ENCODE results near the gene F11R. TPM values are rescaled to one million over a fixed set of nuclear protein-coding genes. Genes with fewer than 3 reads are reported as not detected.
"Not testable (repeated sequence)": the region's sequence is repeated elsewhere in the genome, so short reads cannot be mapped to it uniquely, and the experiment has no call there.

Gene F11R
- total RNA-seq, 1 donor from 2014 or later: 9.8 TPM

- intact Hi-C loops (cut with DNase I): loop anchor here (5.0 to 10.0 kb wide), 2 partner anchors 156 to 269 kb away; no protein-coding TSS in a partner anchor
- no peak for ATAC-seq
- DNase-seq (ENCODE audit: missing footprints): no peak
Measured at GRCh38 chr1:160993544-160994193, 27.3 kb downstream of the F11R start.

DNA sequence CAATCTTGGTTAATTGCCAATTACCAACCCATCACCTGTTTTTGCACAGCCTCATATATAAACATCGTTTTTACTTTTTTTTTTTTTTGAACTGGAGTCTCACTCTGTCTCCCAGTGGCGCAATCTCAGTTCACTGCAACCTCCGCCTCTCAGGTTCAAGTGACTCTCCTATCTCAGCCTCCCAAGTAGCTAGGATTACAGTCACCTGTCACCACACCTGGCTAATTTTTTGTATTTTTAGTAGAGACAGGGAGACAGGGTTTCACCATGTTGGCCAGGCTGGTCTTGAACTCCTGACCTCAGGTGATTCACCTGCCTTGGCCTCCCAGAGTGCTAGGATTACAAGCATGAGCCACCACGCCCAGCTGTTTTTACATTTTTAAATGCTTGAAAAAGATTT lies 28.9 kb downstream of the F11R start:
- DNase-seq (ENCODE audit: missing footprints); ATAC-seq: not testable (repeated sequence)
- intact Hi-C loops (cut with DNase I): loop anchor here (5.0 to 10.0 kb wide), 2 partner anchors 155 to 267 kb away; no protein-coding TSS in a partner anchor

DNA sequence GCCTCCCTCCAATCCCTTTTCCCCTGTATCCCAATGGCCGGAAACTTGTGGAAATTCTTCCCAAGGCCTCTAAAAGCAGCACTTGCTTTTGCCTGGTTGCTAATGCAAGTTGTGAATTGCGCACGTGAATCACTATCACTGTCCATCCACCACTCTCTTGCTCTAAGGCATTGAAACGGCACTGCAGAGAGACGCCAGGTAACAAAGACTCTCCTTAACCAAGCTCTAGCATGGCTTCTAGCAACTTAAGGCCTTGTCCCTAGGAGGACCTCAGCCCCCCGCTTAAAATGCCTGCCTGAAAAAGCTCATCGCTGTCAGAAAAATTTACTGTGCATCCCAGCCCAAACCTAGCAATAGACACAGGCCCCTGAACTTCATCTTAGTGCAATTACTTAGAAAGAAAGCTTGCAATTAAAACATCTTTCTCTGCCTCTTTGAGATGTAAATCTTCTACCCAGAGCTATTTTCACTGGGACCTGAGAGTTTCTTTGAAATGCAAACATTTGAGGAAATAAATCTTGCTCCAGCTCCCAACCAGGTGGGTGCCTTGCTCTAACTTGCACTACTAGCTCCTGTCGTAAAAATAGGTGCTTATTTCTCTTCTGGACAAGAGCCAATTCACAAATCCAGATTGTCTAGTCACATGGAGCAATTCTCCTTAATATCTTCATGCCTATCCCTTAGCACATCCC lies 33.4 kb downstream of the F11R start:
- ATAC-seq: no peak
- intact Hi-C loops (cut with DNase I): no loop called here

DNA sequence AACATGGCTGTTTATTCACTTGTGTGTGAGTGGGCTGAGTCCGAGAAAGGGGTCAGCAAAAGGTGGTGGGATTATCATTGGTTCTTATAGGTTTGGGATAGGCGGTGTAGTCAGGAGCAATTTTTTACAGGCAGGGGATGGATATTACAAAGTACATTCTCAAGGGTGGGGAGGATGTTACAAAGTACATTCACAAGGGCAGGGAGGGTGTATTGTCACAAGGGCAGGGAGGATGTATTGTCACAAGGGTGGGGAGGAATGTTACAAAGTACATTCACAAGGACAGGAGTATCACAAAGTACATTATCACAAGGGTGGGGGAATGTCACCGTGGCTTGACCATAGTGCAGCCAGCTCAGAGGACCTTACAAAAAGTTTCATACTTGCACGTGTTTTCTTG lies 35.2 kb downstream of the F11R start:
- DNase-seq (ENCODE audit: missing footprints): no peak
- no peak for ATAC-seq
- intact Hi-C loops (cut with DNase I): no loop called here

More for the DNA sequence above, 33.4 kb downstream of the F11R start:
- no peak for DNase-seq (ENCODE audit: missing footprints)

DNA sequence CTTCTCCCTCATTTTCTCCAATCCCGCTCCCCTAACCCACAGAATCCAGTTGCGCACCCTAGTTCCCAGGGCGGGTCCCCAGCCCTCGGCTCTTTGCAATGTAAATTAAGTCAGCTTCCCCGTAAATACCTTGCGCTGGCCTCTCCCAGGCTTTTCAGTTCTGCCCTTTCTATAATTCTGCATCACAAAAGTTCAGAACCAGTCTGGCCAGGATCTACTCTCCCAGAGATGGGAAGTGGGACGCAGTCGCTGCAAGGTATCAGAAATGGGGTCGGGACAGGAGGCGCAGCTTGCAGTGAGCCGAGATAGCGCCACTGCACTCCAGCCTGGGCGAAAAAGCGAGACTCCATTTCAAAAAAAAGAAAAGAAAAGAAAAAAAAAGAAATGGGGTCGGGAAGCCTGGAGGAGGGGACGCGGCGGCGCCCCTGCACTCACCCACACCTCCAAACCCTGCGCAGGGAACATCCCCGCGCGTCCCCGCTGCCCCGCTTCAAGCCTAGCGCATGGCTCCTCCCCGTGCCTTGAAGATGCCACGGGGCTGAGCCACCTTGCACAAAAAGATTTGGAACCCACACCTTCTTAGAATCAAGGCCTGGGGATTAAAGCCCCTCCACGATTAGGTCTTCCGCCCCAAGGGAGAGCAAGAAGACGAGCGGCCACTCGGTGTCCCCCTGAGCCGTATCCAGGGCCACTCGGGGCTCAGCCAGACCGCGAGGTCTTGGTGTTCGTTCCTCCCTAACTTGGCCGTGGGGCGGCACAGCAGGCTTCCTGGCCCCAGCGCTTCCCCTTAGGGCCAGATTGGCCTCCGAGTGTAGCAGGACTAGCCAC lies 39.2 kb downstream of the F11R start:
- ATAC-seq (no peak), DNase-seq (ENCODE audit: missing footprints) (no peak)
- intact Hi-C loops (cut with DNase I): no loop called here

- DNase-seq (ENCODE audit: missing footprints) (no peak), ATAC-seq (no peak)
- intact Hi-C loops (cut with DNase I): no loop called here
Measured at GRCh38 chr1:160979286-160979685, 41.7 kb downstream of the F11R start.

GRCh38 chr1:160978510-160978927 lies 42.4 kb downstream of the F11R start:
- intact Hi-C loops (cut with DNase I): no loop called here
- DNase-seq (ENCODE audit: missing footprints): no peak

DNA sequence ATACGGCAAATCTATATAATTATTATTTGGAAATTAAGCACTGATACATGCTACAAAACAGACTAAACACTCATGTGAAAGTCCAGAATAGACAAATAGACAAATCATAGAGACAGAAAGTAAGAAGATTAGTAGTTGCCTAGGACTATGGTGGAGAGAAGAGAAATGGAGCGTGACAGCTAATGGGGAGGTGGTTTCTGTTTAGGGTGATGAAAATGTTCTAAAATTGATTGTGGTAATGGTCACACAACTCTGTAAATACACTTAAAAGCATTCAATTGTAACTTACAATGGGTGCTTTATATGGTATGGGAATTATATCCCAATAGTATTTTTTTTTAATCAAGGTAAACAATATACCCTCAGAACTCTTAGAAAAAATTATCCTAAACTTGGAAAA lies 45.9 kb downstream of the F11R start:
- DNase-seq (ENCODE audit: missing footprints) (no peak), ATAC-seq (no peak)
- intact Hi-C loops (cut with DNase I): no loop called here

More at GRCh38 chr1:160978510-160978927, 42.4 kb downstream of the F11R start:
- no peak for ATAC-seq

DNA sequence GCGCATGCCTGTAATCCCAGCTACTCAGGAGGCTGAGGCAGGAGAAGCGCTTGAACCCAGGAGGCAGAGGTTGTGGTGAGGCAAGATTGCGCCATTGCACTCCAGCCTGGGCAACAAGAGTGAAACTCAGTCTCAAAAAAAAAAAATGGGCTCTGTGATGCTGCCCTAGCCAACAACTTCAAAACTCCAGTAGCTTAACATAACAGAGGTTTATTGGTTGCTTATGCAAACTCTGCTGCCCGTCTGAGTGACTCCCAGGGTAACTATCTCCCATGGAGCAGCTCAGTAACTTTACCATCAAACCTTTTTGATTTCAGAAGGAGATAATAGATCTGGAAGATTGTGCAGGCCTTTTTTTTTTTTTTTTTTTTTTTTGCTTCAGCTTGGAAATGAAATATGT lies 47.5 kb downstream of the F11R start:
- no peak for DNase-seq (ENCODE audit: missing footprints)
- no peak for ATAC-seq
- intact Hi-C loops (cut with DNase I): no loop called here

DNA sequence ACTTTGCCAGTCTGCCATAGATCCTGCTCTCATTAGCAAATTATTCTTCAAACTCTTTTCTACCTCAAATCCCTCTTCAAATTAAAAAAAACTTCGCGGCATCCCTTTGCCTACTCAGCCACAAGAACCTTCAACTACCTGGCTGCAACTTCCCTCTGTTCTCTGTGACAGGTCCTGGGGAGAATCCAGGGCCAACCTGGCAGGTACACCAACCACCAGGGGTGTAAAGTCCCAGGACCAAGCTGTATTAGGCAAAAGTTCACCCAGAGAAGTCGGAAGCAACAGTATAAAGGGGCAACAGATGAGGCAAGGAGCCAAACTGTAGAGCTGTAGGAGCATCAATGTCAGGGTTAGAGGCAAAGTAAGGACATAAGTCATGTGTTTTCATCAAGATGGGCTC lies 48.0 kb downstream of the F11R start:
- DNase-seq (ENCODE audit: missing footprints) (no peak), ATAC-seq (no peak)
- intact Hi-C loops (cut with DNase I): no loop called here

DNA sequence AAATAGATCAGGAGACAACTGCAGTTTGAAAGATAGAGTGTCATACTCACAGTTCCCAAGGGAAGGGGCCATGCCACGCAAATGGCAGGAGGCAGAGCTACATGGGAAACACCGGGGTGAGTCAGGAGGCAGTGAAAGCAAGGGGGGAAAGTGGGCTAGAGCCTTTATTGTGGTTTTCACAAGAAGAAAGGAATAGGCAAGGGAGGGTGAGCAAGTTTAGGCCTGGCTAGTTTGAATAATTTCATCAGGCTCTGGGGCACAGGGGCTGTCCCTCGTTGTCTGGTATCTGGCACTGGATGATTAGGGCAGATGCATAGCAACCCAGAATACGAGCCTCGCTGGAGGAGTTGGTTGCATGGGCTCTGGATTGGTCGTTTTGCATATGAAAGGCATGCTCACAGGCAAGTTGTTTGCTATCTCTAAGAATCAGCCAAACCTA lies 49.3 kb downstream of the F11R start:
- no peak for ATAC-seq
- intact Hi-C loops (cut with DNase I): no loop called here
- DNase-seq (ENCODE audit: missing footprints): no peak

DNA sequence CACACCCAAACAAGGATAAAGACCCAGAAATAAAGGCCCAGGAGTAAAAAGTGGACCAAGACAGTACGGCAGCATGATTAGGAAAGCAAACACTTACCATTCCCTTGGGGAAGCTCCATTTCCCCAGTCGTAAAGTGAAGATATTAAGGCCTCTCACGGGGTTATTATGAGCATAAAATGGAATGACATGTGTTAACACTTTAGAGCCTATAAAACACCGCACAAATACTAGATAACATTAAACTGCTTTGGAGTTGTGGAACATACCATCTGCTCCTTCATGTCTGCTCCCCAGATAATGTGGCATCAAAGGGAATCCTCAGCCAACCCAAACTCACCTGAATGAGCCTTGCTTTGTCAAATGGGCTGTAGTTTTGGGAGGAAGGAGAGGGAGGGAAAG lies 57.4 kb downstream of the F11R start:
- intact Hi-C loops (cut with DNase I): no loop called here
- no peak for ATAC-seq
- no peak for DNase-seq (ENCODE audit: missing footprints)

- ATAC-seq (no peak), DNase-seq (ENCODE audit: missing footprints) (no peak)
- intact Hi-C loops (cut with DNase I): no loop called here
Measured at GRCh38 chr1:160961419-160961818, 59.5 kb downstream of the F11R start.

DNA sequence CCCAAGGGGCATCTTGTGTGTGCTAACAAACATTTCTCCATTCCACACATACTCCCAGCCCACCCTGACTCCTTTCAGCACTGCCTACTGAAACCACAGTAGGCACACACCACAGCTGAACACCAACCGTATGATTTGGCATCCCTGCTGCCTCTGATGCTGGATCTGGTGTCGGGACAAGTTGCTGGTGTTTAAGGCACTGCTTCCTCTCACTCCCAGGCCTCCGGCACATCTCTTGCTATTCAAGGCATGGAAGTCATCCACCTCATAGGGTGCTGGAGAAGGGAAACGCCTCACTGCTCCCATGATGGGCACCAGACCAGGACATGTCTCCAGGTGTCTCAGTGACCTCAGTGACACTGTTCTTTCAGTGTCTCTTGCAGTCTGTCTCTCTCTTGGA lies 64.0 kb downstream of the F11R start:
- ATAC-seq (no peak), DNase-seq (ENCODE audit: missing footprints) (no peak)
- intact Hi-C loops (cut with DNase I): no loop called here

DNA sequence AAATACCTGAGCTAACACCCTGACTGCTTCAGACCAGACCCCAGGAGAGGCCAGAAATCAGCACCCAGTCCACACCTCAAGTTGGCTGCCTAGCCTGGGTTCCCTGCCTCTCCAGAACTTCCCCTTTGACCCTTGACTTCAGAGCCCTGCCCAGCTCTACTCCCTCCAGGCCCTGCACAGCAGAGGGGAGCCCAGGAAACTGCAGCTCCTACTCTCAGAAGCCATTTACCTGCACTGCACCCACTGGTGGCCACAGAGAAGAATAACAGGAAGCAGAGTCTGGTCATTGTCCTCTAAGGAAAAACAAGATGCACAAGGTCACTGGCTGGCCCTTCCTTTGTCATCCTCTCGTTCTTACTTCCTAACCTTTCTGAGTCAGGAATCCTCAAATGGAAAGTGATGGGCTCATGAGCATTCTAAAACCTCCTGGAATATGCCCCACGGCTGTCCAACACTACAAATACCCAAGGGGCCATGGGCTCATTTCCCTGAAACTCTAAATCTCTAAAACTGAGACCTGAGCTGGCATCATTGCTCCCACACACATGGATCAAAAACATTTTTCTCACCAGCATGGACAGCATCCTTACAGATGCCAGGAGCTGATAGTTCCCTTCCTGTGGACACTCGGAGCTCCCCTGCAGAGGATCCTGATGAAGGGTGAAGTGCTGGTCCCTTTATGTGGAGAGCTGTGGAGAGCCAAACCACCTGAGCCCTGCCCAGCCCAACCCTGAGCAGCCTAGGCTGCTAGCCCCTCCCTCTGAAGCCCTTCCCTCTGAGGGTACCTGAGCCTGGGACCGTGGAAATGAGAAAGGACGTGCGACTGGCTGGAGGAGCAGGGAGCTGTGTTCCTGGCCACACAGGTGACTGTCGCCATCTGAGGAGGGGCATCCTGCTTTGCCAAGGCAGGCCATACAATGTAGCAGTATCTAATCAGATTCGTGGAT lies 66.5 kb downstream of the F11R start, which contains the start of gene ITLN2:
TSS of gene ITLN2 (minus strand) at position 652 of the 947 bp plus-strand sequence. CDS start at position 584, 68 bp downstream.
- DNase-seq (ENCODE audit: missing footprints) (no peak), ATAC-seq (no peak)
- intact Hi-C loops (cut with DNase I): loop anchor here (5.0 kb wide), 1 partner anchor 227 kb away; no protein-coding TSS in a partner anchor

GRCh38 chr1:160953030-160953429 lies 67.9 kb downstream of the F11R start:
- intact Hi-C loops (cut with DNase I): loop anchor here (5.0 kb wide), 1 partner anchor 226 kb away; no protein-coding TSS in a partner anchor
- ATAC-seq: no peak
- no peak for DNase-seq (ENCODE audit: missing footprints)

DNA sequence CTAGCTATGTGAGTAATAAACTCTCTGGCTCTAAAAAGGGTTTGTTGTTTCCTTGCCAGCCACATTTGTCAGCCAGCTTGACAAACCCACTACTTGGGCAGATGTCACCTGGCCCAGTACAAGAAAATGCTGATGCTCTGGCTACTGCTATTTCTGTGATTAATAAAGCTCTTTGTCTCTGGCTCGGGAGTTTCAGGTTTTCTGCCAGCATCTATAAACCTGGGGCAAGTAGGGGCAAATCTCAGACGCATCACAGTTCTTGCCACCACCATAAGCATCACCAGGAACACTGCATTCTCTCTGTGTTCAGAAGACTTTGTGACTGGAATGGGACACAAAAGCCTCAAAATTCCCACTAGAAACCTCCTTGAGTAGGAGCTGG lies 68.8 kb downstream of the F11R start:
- no peak for ATAC-seq
- DNase-seq (ENCODE audit: missing footprints): no peak
- intact Hi-C loops (cut with DNase I): loop anchor here (5.0 kb wide), 1 partner anchor 225 kb away; no protein-coding TSS in a partner anchor
